Trophoblast cell (in vitro differentiated cells and primary cell): ENCODE measurements around the gene SLC31A1.

Experiments
- DNase-seq, 2 donors: peaks; one replicate each; pipeline ENCODE4 v3.0.0-alpha.2; 2016
- H2AFZ ChIP-seq: 2 replicates; pipeline ENCODE4 v1.6.1; 2013; ENCODE audit warnings: low read length, moderate library complexity, mild to moderate bottlenecking; ENCODE audit not compliant: insufficient read depth, poor library complexity
- H2AK5ac ChIP-seq: 2 replicates; pipeline ENCODE4 v1.6.1; 2013; ENCODE audit warnings: mild to moderate bottlenecking, low read length
- H2BK120ac ChIP-seq: 2 replicates; pipeline ENCODE4 v1.6.1; 2013; ENCODE audit warnings: low read length, mild to moderate bottlenecking, moderate library complexity; ENCODE audit not compliant: insufficient read depth, poor library complexity
- H2BK12ac ChIP-seq: 2 replicates; pipeline ENCODE4 v1.6.1; 2013; ENCODE audit warnings: mild to moderate bottlenecking, low read length, moderate library complexity
- H2BK5ac ChIP-seq: 2 replicates; pipeline ENCODE4 v1.6.1; 2013; ENCODE audit warnings: low read length, low read depth, moderate library complexity, mild to moderate bottlenecking; ENCODE audit not compliant: poor library complexity
- H3K14ac ChIP-seq: 2 replicates; pipeline ENCODE4 v1.6.1; 2013; ENCODE audit warnings: mild to moderate bottlenecking, low read length
- H3K18ac ChIP-seq: 2 replicates; pipeline ENCODE4 v1.6.1; 2013; ENCODE audit warnings: mild to moderate bottlenecking, low read length
- H3K23ac ChIP-seq: 2 replicates; pipeline ENCODE4 v1.6.1; 2013; ENCODE audit warnings: low read length
- H3K27ac ChIP-seq: 2 replicates; pipeline ENCODE4 v1.5.1; 2013; ENCODE audit warnings: low read depth, mild to moderate bottlenecking, inconsistent platforms, low read length, moderate library complexity
- H3K27me3 ChIP-seq: 2 replicates; pipeline ENCODE4 v1.6.1; 2013; ENCODE audit warnings: inconsistent platforms, mild to moderate bottlenecking, low read length, moderate library complexity; ENCODE audit not compliant: insufficient read depth
- H3K36me3 ChIP-seq, 2 experiments: 1 replicate in 1 of 2; 2 replicates in 1 of 2; pipeline ENCODE4 v1.6.1; 2013; ENCODE audit warnings: low read length in 2 of 2, mild to moderate bottlenecking in 2 of 2, moderate library complexity in 1 of 2; ENCODE audit not compliant: insufficient read depth in 2 of 2, control insufficient read depth in 1 of 2
- H3K4ac ChIP-seq: 2 replicates; pipeline ENCODE4 v1.6.1; 2013; ENCODE audit warnings: low read depth, mild to moderate bottlenecking, low read length, moderate library complexity
- H3K4me1 ChIP-seq, 2 experiments: 1 replicate in 1 of 2; 2 replicates in 1 of 2; pipeline ENCODE4 v1.6.1; 2013; ENCODE audit warnings: low read length in 2 of 2, mild to moderate bottlenecking in 2 of 2, moderate library complexity in 1 of 2; ENCODE audit not compliant: insufficient read depth in 2 of 2, control insufficient read depth in 1 of 2
- H3K4me2 ChIP-seq: 2 replicates; pipeline ENCODE4 v1.6.1; 2013; ENCODE audit warnings: inconsistent platforms, mild to moderate bottlenecking, low read length, moderate library complexity
- H3K4me3 ChIP-seq: 2 replicates; pipeline ENCODE4 v1.5.1; 2013; ENCODE audit warnings: mild to moderate bottlenecking, low read depth, low read length, inconsistent platforms
- H3K79me1 ChIP-seq: one replicate; pipeline ENCODE4 v1.6.1; 2013; ENCODE audit warnings: low read length
- H3K79me2 ChIP-seq: 2 replicates; pipeline ENCODE4 v1.6.1; 2013; ENCODE audit warnings: low read length, mild to moderate bottlenecking; ENCODE audit not compliant: control insufficient read depth, insufficient read depth, poor library complexity
- H3K9ac ChIP-seq: 2 replicates; pipeline ENCODE4 v1.6.1; 2013; ENCODE audit warnings: mild to moderate bottlenecking, low read length
- H3K9me3 ChIP-seq: 2 replicates; pipeline ENCODE4 v1.6.1; 2013; ENCODE audit warnings: low read depth, mild to moderate bottlenecking, control low read depth, inconsistent platforms, low read length; ENCODE audit not compliant: insufficient read depth
- H4K12ac ChIP-seq: 2 replicates; pipeline ENCODE4 v1.6.1; 2013; ENCODE audit warnings: low read depth, mild to moderate bottlenecking, low read length, moderate library complexity
- H4K8ac ChIP-seq: 2 replicates; pipeline ENCODE4 v1.6.1; 2013; ENCODE audit warnings: low read depth, mild to moderate bottlenecking, low read length, moderate library complexity
- H4K91ac ChIP-seq: one replicate; pipeline ENCODE4 v1.6.1; 2013; ENCODE audit warnings: low read depth, mild to moderate bottlenecking, low read length, moderate library complexity
- WGBS: extraction: QIAGEN DNeasy Blood & Tissue Kit; methylation state at CpG from one replicate; pipeline ENCODE4 v1.1.7; 2013; ENCODE audit warnings: missing lambda C conversion rate; ENCODE audit not compliant: insufficient read length, insufficient coverage; ENCODE audit errors: extremely low coverage; 5-methylcytosine and 5-hydroxymethylcytosine counted together

SLC31A1 gene

GRCh38 chr9:113184539-113184938 lies 36.8 kb upstream of the SLC31A1 start:
- Histone ChIP-seq H3K23ac (no peak overlapping the region), H3K79me1 (no peaks in the 10 kb centered on the region), H3K27ac (no peak overlapping the region), H4K8ac (no peak overlapping the region), H3K18ac (no peak overlapping the region), H3K36me3 (peaks cover 5 to 43% of the 10 kb centered on the region in 2 experiments), H2AK5ac (no peak overlapping the region), H3K9me3 (no peaks in the 10 kb centered on the region), H4K12ac (no peak overlapping the region), H3K14ac (no peak overlapping the region), H3K4ac (no peak overlapping the region), H3K27me3 (no peaks in the 10 kb centered on the region), H3K4me3 (no peak overlapping the region), H3K79me2 (no peaks in the 10 kb centered on the region), H3K9ac (no peak overlapping the region), H3K4me2 (no peak overlapping the region), H3K4me1 (peaks cover 2 to 3% of the 10 kb centered on the region in 2 experiments), H4K91ac (no peak overlapping the region), H2BK12ac (no peak overlapping the region), H2BK5ac (no peak overlapping the region), H2BK120ac (no peak overlapping the region), H2AFZ (no peak overlapping the region)
- no peak for DNase-seq
- WGBS: no CpG with 5 or more reads among the region's 2 CpGs

- Histone ChIP-seq H2AK5ac (no peak overlapping the region), H2BK12ac (no peak overlapping the region), H4K12ac (no peak overlapping the region), H4K8ac (no peak overlapping the region), H3K79me1 (no peaks in the 10 kb centered on the region), H3K27me3 (no peaks in the 10 kb centered on the region), H3K79me2 (no peaks in the 10 kb centered on the region), H3K23ac (no peak overlapping the region), H3K14ac (no peak overlapping the region), H3K4me1 (peaks cover 2 to 3% of the 10 kb centered on the region in 2 experiments), H3K9ac (no peak overlapping the region), H3K18ac (no peak overlapping the region), H3K36me3 (peaks cover 5 to 41% of the 10 kb centered on the region in 2 experiments), H3K27ac (no peak overlapping the region), H3K4me2 (no peak overlapping the region), H2BK5ac (no peak overlapping the region), H3K4ac (no peak overlapping the region), H3K9me3 (no peaks in the 10 kb centered on the region), H3K4me3 (no peak overlapping the region), H2AFZ (no peak overlapping the region), H2BK120ac (no peak overlapping the region), H4K91ac (no peak overlapping the region)
- WGBS: no CpG with 5 or more reads among the region's 4 CpGs
- no peak for DNase-seq
Observed at GRCh38 chr9:113185271-113185670, 36.1 kb upstream of the SLC31A1 start.

GRCh38 chr9:113186137-113186755 lies 35.1 kb upstream of the SLC31A1 start:
- Histone ChIP-seq H2AK5ac (no peak overlapping the region), H3K9ac (no peak overlapping the region), H3K14ac (no peak overlapping the region), H3K27me3 (no peaks in the 10 kb centered on the region), H4K8ac (no peak overlapping the region), H3K23ac (no peak overlapping the region), H2BK12ac (no peak overlapping the region), H3K18ac (no peak overlapping the region), H3K79me1 (no peaks in the 10 kb centered on the region), H4K91ac (no peak overlapping the region), H3K9me3 (no peaks in the 10 kb centered on the region), H3K4me2 (no peak overlapping the region), H3K79me2 (no peaks in the 10 kb centered on the region), H4K12ac (no peak overlapping the region), H3K36me3 (peaks cover 5 to 43% of the 10 kb centered on the region in 2 experiments), H2BK120ac (no peak overlapping the region), H3K27ac (no peak overlapping the region), H3K4ac (no peak overlapping the region), H2BK5ac (no peak overlapping the region), H3K4me1 (peaks cover 2 to 3% of the 10 kb centered on the region in 2 experiments), H2AFZ (no peak overlapping the region), H3K4me3 (no peak overlapping the region)
- DNase-seq: no peak
- WGBS: no CpG with 5 or more reads among the region's 7 CpGs

GRCh38 chr9:113187929-113188595 lies 33.3 kb upstream of the SLC31A1 start:
- Histone ChIP-seq H3K9ac (peak overlapping the region; percentile 58), H3K18ac (no peak overlapping the region), H3K27me3 (no peaks in the 10 kb centered on the region), H3K4ac (no peak overlapping the region), H3K4me1 (peaks cover 2 to 3% of the 10 kb centered on the region in 2 experiments), H3K23ac (no peak overlapping the region), H2AFZ (no peak overlapping the region), H4K91ac (no peak overlapping the region), H4K8ac (no peak overlapping the region), H3K9me3 (no peaks in the 10 kb centered on the region), H3K4me2 (no peak overlapping the region), H3K79me1 (no peaks in the 10 kb centered on the region), H3K14ac (no peak overlapping the region), H2BK5ac (no peak overlapping the region), H3K79me2 (no peaks in the 10 kb centered on the region), H2AK5ac (no peak overlapping the region), H3K27ac (no peak overlapping the region), H3K36me3 (peaks cover 5 to 35% of the 10 kb centered on the region in 2 experiments), H3K4me3 (no peak overlapping the region), H4K12ac (no peak overlapping the region), H2BK12ac (no peak overlapping the region), H2BK120ac (no peak overlapping the region)
- WGBS: no CpG with 5 or more reads among the region's 9 CpGs
- peak; percentile 57 to 72 for DNase-seq
